ENCODE measurements around the gene GALM. TPM values are rescaled to one million over a fixed set of nuclear protein-coding genes. Genes with fewer than 3 reads are reported as not detected.
A peak's percentile ranks its signal among the peaks of the same experiment; 100 is the strongest.

Gene GALM
- total RNA-seq, 3 donors from 2014 or later (not counting 1 experiment from before 2014, with no cell fraction given) = 4.0 to 12.4 (median 11.0) TPM

GRCh38 chr2:38652431-38653273, 13.3 kb upstream of the GALM start:
- H3K4me1 Mint-ChIP-seq = peaks cover 42 to 47% of the 10 kb centered on the region in 2 donors
- DNase-seq = peak in 1 of 2 donors; percentile 18

GRCh38 chr2:38653380-38653714, 12.6 kb upstream of the GALM start:
- WGBS (ENCODE audit: insufficient coverage) = no CpG with 5 or more reads among the region's 2 CpGs
- H3K9me3 ChIP-seq (ENCODE audit: control insufficient read depth, insufficient read depth, low read length) = peaks cover 3% of the 10 kb centered on the region
- Mint-ChIP-seq H3K4me1 (peaks cover 35 to 40% of the 10 kb centered on the region in 2 donors), H3K27me3 (ENCODE audit: low read depth in 2 of 2) (no peaks in the 10 kb centered on the region), H3K27ac (peak overlapping the region; percentile 65 to 74), H3K4me3 (peak overlapping the region; percentile 17), H3K9me3 (no peaks in the 10 kb centered on the region), H3K36me3 (no peaks in the 10 kb centered on the region)
- no peak for TF ChIP-seq CTCF (IDR thresholded peaks at IDR 0.05)
- DNase-seq = no peak
- ATAC-seq = peak in 1 of 3 donors; percentile 25
- H3K27ac ChIP-seq (ENCODE audit: low read length) = peak overlapping the region; percentile 65
- no peaks in the 10 kb centered on the region for H3K36me3 ChIP-seq (ENCODE audit: control insufficient read depth, insufficient read depth, low read length)
- H3K4me1 ChIP-seq (ENCODE audit: control insufficient read depth, insufficient read depth, low read length) = peaks cover 33% of the 10 kb centered on the region
- H3K4me3 ChIP-seq (ENCODE audit: low read length) = no peak overlapping the region
- H3K27me3 ChIP-seq (ENCODE audit: control insufficient read depth, insufficient read depth, low read length) = no peaks in the 10 kb centered on the region
- intact Hi-C loops (cut with micrococcal nuclease) = no loop called here

More at GRCh38 chr2:38652431-38653273, 13.3 kb upstream of the GALM start:
- Histone ChIP-seq H3K27ac (ENCODE audit: low read length) (peak overlapping the region; percentile 65), H3K4me1 (ENCODE audit: control insufficient read depth, insufficient read depth, low read length) (peaks cover 40% of the 10 kb centered on the region), H3K4me3 (ENCODE audit: low read length) (no peak overlapping the region), H3K9me3 (ENCODE audit: control insufficient read depth, insufficient read depth, low read length) (peaks cover 6% of the 10 kb centered on the region), H3K27me3 (ENCODE audit: control insufficient read depth, insufficient read depth, low read length) (no peaks in the 10 kb centered on the region), H3K36me3 (ENCODE audit: control insufficient read depth, insufficient read depth, low read length) (no peaks in the 10 kb centered on the region)
- Mint-ChIP-seq H3K4me3 (no peak overlapping the region), H3K36me3 (no peaks in the 10 kb centered on the region), H3K9me3 (no peaks in the 10 kb centered on the region), H3K27me3 (ENCODE audit: low read depth in 2 of 2) (no peaks in the 10 kb centered on the region), H3K27ac (peak overlapping the region in 1 of 2 donors; percentile 74)
- no peak for ATAC-seq
- intact Hi-C loops (cut with micrococcal nuclease) = no loop called here
- TF ChIP-seq CTCF (IDR thresholded peaks at IDR 0.05) = no peak
- 63% methylated on average over 4 of the region's 6 CpGs for WGBS (ENCODE audit: insufficient coverage)

- ATAC-seq = peak; percentile 76 to 89 (median 79)
- 41% methylated on average over 7 of the region's 10 CpGs for WGBS (ENCODE audit: insufficient coverage)
- H3K27me3 Mint-ChIP-seq (ENCODE audit: low read depth in 2 of 2) = no peaks in the 10 kb centered on the region
Measured at GRCh38 chr2:38653715-38654527, 12.0 kb upstream of the GALM start.

More at GRCh38 chr2:38653715-38654527, 12.0 kb upstream of the GALM start:
- Histone ChIP-seq H3K27ac (ENCODE audit: low read length) (peak overlapping the region; percentile 65), H3K4me1 (ENCODE audit: control insufficient read depth, insufficient read depth, low read length) (peaks cover 30% of the 10 kb centered on the region), H3K9me3 (ENCODE audit: control insufficient read depth, insufficient read depth, low read length) (no peaks in the 10 kb centered on the region), H3K27me3 (ENCODE audit: control insufficient read depth, insufficient read depth, low read length) (no peaks in the 10 kb centered on the region), H3K36me3 (ENCODE audit: control insufficient read depth, insufficient read depth, low read length) (no peaks in the 10 kb centered on the region), H3K4me3 (ENCODE audit: low read length) (no peak overlapping the region)
- peak overlapping the region; percentile 65 to 74 for H3K27ac Mint-ChIP-seq
- peaks cover 33 to 34% of the 10 kb centered on the region in 2 donors for H3K4me1 Mint-ChIP-seq
- H3K4me3 Mint-ChIP-seq = peak overlapping the region; percentile 9
- no peaks in the 10 kb centered on the region for H3K9me3 Mint-ChIP-seq
- DNase-seq = peak in 1 of 2 donors; percentile 72
- H3K36me3 Mint-ChIP-seq = no peaks in the 10 kb centered on the region
- intact Hi-C loops (cut with micrococcal nuclease) = no loop called here
- no peak for TF ChIP-seq CTCF (IDR thresholded peaks at IDR 0.05)
